WI38 (cell line): Measurements from ENCODE around the gene BMPR1A.

ENCODE experiments used
- H3K4me3 ChIP-seq: 2 replicates; pipeline ENCODE4 v1.5.1; 2011; ENCODE audit warnings: low read depth, mild to moderate bottlenecking, control low read depth, low read length
- TF ChIP-seq, protein P1 (sequence below): IDR thresholded peaks from 2 replicates; pipeline ENCODE4 v1.5.1; 2012; ENCODE audit warnings: low read depth, mild to moderate bottlenecking, control low read depth, low read length

The BMPR1A gene

DNA sequence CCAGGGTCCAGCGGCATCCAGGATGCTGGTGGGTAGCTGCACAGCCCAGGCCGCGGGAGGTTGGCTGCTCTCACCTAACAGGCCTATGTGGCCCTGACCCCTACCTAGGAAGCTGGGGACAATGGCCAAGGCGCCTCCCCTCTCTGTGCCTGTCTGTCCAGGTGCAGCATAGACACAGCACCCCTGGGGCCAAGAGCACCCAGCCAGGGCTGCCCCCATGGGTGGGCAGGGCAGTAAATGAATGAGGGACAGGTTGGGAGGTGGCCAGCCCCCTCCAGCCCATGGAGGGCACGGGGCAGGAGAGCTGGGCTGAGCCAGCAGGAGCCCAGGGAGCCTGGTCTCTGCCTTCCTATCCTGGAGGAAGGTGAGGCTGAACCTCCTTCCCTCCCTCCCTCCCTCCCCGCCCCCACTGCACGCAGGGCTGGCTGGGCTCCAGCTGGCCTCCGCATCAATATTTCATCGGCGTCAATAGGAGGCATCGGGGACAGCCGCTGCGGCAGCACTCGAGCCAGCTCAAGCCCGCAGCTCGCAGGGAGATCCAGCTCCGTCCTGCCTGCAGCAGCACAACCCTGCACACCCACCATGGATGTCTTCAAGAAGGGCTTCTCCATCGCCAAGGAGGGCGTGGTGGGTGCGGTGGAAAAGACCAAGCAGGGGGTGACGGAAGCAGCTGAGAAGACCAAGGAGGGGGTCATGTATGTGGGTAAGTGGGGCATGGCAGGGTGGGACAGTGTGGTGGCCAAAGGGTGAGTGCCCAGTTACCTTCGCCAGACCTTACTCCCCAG, 201.9 kb downstream of the BMPR1A start, which contains the start of gene SNCG:
SNCG (plus strand) TSS at position 484 of the 785 bp plus-strand sequence; CDS start at position 583, 99 bp downstream.
- H3K4me3 ChIP-seq, result no peak within 1 kb of the TSS
- TF ChIP-seq, protein P1, sequence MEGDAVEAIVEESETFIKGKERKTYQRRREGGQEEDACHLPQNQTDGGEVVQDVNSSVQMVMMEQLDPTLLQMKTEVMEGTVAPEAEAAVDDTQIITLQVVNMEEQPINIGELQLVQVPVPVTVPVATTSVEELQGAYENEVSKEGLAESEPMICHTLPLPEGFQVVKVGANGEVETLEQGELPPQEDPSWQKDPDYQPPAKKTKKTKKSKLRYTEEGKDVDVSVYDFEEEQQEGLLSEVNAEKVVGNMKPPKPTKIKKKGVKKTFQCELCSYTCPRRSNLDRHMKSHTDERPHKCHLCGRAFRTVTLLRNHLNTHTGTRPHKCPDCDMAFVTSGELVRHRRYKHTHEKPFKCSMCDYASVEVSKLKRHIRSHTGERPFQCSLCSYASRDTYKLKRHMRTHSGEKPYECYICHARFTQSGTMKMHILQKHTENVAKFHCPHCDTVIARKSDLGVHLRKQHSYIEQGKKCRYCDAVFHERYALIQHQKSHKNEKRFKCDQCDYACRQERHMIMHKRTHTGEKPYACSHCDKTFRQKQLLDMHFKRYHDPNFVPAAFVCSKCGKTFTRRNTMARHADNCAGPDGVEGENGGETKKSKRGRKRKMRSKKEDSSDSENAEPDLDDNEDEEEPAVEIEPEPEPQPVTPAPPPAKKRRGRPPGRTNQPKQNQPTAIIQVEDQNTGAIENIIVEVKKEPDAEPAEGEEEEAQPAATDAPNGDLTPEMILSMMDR, result no peak

- TF ChIP-seq, protein P1, result no peak
- no peak overlapping the region for H3K4me3 ChIP-seq
These were observed 202.7 kb downstream of the BMPR1A start for GRCh38 chr10:86958901-86959736.

- TF ChIP-seq, protein P1, result no peak
- no peak overlapping the region for H3K4me3 ChIP-seq
These were observed 203.3 kb downstream of the BMPR1A start for GRCh38 chr10:86959737-86960002.

GRCh38 chr10:86960003-86960862, 203.8 kb downstream of the BMPR1A start:
- TF ChIP-seq, protein P1, result peak; percentile 98
- H3K4me3 ChIP-seq, result no peak overlapping the region

DNA sequence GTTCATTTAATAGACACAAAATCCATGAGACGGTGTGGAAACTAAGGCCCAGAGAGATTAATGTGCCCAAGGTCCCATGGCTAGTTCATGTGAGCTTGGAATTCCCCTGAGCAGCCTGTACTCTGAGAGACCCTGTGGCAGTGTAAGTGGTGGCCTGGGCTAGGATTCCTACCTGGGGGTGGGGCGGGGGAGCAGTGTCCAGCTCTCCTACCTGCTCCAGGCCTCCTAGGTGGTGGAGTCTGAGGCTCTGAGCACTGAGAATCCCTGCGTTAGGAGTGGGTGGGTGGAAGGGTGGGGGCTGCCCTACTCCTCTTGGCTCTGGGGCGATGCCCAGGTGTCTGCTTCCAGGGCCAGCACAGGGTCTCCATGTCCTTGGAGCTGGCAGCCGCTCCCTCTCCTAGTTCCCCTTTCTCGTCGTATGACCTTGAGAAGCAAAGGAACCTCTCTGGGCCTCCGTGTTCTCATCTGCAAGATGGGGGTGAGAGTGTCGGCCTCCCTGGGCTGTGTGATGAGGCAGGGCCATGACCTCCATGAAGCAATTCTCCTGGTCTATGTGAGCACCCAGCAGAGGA, 204.5 kb downstream of the BMPR1A start:
- H3K4me3 ChIP-seq, result no peak overlapping the region

GRCh38 chr10:86961481-86962091, 205.2 kb downstream of the BMPR1A start:
- no peak overlapping the region for H3K4me3 ChIP-seq
- TF ChIP-seq, protein P1, result no peak

More for the DNA sequence above, 204.5 kb downstream of the BMPR1A start:
- TF ChIP-seq, protein P1, result no peak
